GM12873 (cell line): ENCODE results near the gene FOXP4.

ENCODE experiments used
- TF ChIP-seq, protein P1 (sequence below): IDR thresholded peaks from 2 replicates; pipeline ENCODE4 v1.5.1; 2012; ENCODE audit warnings: low read depth, mild to moderate bottlenecking, moderate library complexity, low read length, control low read depth; ENCODE audit not compliant: insufficient read depth; ENCODE audit errors: missing control alignments

Gene FOXP4

DNA sequence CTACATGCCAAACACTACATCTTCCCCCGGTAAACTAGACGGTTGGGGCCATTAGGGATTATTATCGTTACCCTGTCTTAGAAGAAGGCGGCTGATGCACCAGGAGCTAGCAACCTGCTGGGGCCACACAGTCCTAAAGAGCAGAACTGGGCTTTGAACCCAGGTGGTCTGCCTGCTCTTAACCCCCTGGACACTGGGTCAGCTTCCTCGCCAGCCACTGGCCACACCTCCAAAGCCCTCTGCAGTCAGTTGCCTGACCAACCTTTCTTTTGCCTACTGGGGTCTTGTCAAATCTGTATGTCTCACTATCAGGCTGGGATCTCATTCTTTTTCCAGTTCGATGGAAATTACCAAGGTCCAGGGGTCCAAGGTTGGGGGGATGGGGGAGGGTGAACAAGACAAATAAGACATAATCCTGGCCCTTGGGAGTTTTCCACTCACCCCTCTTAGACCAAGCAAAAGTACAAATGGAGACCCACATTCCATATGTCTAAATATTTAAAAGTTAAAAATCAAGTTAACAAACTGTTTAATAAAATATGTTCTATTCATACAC lies 34.0 kb upstream of the FOXP4 start:
- TF ChIP-seq, protein P1, sequence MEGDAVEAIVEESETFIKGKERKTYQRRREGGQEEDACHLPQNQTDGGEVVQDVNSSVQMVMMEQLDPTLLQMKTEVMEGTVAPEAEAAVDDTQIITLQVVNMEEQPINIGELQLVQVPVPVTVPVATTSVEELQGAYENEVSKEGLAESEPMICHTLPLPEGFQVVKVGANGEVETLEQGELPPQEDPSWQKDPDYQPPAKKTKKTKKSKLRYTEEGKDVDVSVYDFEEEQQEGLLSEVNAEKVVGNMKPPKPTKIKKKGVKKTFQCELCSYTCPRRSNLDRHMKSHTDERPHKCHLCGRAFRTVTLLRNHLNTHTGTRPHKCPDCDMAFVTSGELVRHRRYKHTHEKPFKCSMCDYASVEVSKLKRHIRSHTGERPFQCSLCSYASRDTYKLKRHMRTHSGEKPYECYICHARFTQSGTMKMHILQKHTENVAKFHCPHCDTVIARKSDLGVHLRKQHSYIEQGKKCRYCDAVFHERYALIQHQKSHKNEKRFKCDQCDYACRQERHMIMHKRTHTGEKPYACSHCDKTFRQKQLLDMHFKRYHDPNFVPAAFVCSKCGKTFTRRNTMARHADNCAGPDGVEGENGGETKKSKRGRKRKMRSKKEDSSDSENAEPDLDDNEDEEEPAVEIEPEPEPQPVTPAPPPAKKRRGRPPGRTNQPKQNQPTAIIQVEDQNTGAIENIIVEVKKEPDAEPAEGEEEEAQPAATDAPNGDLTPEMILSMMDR = no peak

GRCh38 chr6:41515995-41516394 lies 30.2 kb upstream of the FOXP4 start:
- TF ChIP-seq, protein P1 = no peak

DNA sequence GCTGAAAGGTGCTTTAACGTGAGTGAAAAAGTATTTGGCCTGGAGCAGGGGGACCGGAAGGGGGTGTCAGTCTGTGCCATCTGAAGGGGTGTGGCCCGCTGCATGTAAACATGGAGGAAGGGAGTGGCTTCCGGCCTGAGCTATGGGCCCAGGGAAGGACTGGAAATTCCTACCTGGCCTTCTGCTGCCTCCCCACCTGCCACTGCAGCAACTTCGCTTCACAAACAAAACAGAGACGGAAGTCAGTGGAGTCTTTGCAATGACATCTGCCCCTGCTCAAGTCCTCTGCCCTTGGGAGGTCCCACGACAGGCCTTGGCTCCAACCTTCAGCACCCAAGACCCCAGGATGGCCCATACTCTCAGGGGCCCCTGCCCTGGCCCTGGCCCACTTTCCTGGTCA lies 28.1 kb upstream of the FOXP4 start:
- TF ChIP-seq, protein P1 = no peak

DNA sequence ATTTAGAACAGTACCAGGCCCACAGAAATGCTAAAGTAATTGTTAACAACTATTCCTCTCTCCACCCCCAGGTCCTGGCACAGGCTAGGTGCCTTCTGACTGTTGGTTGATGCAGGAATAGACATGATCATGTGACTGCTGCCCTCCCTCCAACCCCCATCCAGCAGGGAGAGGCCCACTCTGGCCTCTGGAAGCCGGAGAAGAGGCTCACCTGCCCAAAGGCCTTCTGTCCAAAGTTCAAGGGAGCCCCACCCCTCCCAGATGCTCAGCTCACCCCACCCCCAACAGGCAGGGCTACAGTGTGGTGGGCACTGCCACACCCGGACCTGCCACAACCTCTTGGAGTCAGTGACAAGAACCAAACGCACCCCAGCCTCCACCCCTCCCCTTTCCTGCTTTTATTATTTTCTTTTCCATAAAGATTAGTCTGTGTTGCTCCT lies 26.9 kb upstream of the FOXP4 start:
- TF ChIP-seq, protein P1 = no peak

DNA sequence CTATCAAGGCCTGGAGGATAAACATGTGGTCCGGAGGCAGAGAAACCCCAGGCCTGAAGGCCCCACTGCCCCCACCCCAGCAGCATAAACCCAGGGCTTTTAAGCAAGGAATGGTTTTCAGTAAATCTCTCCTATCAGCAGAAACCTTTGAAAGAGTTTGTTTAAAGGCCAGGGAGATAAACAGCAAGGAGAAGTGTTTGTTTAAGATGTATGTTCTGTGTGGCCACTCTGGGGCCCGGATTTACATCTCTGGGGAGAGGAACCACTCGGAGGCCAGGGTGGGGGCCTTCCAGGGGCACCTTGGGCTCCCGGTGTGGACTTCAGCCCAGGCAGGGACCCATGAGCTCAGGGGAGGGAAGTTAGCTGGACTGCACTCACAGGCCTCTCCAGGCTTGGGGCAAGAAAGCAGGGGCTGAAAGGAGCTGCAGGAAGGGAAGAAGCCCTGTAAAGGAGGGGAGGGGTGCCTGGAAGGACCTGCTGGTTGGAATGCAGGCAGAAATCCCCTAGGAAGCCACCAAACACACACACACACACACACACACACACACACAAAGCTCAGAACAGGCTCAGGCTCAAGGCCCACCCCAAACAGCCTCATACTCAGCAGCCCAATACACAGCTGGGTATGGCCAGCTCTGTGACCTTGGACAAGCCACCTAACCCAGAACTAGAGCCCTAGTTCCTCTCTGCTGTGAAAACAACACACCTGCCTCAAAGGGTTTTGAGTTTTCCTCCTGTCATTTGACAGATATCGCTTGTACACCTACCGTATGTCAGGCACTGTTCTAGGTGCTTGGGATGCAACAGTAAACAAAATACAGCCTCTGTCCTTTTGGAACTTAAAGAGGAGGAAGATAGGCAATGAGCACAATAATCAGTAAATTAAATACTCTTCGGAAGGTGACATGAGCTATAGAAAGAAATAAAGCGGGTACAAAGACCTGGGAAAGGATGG lies 26.2 kb upstream of the FOXP4 start:
- TF ChIP-seq, protein P1 = no peak

DNA sequence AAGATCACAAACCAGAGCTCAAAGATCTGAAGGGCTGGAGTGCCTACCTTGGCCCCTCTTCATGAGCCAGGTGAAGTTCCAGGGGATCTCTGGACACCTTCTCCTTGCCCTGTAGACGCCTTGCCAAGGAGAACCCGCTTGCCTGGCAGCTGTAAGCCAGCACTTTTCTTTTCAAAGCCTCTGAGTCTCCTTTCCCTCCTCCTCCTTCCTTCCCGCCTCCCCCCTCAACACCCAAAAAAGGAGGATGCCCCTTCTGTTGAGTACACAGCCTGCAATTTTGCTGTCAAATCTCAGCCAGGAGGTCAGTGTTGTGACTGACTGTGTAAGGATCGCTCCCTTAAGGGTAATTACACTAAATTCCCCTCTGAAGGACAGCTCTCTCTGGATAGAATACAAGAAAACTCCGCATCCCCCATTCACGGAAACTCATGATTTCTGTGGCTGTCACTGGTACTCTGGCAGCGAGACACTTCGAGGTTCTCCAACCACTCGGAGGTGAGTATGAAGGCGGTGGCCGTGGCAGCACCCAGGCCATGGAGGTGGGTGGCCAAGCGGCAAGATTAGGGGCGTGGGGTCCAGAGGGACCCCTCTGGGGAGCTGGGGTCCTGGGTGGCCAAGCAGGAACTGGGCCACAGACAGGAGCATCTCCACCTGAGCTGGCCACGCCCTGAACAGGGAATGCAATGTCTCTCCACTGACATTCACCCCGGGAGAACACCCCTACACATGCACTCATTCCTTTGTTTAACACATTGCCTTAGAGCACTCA lies 23.2 kb upstream of the FOXP4 start:
- TF ChIP-seq, protein P1 = no peak
